ENCODE data around the gene MAP2.

The MAP2 gene

DNA sequence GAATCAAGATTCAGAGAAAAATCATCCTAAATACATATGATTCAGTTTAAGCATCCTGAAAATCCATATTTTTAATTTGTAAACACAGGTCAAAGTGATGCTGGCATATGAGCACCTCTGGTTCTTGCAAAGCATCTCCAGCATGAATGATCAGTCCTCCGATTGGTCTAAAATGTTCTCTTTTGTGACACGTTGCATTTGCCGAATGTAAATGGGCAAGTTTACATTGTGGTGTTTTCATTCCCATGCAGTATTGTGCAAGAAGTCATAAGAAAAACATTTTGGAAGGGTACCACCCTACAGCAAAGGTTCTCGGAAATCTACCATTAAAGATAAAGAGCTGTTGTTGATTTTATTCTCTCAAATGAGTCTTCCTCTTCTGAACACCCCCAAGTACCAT, 239.8 kb downstream of the MAP2 start:
- DNase-seq = no peak

DNA sequence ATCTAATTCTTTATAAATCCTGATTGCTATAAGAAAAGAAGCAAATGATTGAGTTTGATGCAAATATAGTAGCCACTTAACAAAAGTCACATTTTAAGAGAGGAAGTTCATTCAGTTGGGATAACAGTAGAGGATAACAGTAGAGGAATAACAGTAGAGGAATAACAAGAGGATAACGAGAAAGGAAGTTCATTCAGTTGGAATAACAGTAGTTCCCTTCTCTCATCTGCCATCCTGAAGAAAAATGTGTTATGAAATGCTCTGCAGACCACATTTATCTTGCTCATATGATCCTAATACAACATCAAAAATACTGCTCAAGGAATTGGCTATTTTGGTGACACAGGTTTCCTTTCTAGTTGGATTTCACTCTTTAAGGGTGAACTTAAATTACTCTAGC, 242.4 kb downstream of the MAP2 start:
- no peak for DNase-seq

DNA sequence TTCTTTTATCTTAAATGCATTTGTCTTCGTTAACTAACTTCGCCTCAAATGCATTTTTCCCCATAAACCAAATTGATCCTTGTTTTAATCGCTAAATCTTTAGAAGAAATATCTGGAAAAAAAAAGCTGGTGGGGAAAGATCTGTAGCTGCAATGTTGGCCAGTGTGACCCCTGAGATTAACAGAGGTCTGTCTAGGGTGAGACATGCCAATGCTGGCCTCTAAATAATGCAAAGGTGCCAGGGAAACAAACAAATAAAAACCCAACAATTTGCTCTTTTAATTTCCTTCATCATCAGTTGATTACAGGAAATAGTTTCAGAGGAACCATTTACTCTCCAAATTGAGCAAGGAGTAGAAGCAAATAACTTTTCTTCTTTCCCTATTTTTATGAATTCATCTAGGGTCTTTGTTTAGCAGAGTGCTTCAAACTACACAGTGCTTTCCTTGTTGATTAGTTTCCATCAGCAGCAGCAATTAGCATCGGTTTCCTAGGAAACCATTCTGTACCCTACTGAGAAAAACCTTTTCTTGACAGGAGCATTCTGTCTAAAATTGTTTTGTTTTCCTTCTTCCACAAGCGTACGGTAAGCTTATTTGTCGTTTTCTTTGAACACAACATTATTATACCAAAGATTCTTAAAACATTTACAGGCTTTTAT, 247.3 kb downstream of the MAP2 start:
- DNase-seq = no peak

DNA sequence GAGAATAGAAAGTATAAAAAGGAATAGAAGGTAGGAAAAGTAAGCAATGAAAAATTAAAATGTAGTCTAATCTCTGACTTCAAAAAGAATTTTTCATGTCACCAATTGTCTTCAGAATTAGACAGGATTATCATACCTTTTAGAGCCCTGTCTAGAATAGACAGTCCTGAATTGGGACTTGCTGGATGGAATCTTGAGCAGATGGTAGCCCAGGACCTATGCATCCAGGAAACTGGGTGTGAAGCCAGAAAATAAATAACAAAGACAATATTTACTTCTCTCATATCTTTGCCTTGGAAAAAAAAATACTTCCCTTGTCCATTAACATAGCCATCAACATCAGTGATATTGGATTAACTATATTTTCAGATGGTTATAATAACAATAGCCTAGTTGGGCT, 250.0 kb downstream of the MAP2 start:
- DNase-seq = no peak

DNA sequence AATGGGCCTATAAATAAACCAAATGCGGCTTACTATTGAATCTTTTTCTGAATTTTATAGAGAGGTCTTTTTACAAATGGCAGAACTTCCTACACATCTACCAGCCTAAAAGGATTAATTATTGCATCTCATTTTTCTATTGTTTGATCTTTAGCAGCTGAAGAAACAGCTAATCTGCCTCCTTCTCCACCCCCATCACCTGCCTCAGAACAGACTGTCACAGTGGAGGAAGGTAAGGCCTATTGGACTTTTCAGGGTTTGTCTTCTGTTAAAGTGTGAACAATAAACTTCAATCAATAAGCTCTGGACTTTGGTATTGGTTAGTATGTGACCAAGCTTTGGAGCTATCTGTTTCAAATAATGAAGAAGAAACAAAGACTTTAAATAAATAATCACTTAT, 256.7 kb downstream of the MAP2 start:
- DNase-seq = no peak

DNA sequence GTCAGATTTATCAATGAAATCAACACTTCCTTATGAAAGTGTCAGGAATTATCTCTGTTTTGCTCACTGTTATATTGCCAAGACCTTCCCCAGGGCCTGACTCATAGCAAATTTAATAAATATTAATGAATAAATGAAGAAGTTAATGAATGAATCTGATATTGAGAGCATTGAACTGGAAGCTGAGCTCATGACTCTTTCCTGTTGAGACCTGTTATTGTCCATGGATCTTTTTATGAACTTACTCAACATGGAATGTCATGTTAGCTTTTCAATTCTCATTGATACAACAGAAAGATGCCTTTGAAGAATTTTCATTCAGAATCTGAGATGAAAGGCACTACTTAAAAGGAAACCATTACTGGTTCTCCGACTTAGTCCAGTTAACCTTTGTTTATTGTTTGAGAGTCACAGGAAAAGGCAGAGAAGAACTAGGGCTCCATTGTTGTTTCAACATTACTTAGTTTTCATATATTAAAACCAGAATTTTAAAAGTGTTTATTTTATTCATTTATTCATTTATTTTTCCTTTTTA, 257.4 kb downstream of the MAP2 start:
- no peak for DNase-seq

DNA sequence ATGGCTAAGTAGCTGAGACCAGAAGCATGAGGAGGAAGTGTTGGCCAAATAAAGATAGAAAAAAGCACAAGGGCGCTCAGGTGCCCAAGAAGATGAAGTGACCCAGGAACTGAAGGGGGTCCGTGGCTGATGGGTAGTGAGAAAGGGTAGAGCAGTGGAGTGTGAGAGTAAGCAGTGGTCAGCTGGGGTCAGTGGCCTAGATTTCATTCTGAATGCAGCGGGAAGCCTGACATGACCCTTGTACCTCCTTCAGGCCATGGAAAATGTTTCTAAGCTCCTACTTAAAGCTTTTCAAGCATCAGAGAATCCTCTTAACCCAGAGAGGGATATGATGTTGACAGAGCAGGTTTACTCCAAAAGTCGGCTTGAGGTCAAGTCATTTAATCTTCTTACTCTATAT, 258.8 kb downstream of the MAP2 start:
- DNase-seq = no peak

DNA sequence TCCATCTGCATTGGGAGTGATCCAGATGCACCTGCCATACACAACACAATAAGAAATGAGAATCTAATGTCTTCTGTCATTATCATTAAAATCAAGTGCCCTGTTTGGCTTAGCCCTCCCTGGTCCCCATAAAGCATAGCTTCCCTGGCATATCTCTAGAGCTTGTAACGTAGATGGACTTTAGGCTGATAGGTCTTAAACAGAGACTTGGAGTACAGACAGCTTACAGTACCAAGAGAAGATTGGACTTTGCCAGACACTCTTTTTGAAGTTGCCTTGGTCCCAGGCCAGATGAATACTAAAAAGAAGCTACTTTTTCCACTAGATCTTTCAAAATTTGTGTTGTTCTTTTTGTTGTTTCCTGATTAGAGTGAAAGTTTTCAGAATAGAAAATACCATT, 261.5 kb downstream of the MAP2 start:
- DNase-seq = no peak

DNA sequence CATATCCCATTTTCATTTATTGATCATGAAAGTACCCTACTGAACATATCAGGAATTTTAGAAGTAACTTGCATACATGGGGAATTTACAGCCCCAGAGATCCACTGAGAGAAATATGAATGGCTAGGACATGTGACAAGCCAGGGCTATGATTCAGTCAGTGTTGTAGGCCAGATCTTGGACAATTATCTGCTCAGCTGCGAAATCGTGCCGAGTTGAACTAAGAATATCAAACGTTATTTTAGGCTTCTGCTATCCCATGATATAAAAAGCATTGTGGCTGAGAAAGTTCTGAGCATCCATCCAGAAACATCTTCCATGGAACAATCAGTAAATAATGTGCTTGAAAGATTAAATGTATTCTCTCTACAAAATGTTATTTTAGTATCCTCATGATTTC, 262.1 kb downstream of the MAP2 start:
- DNase-seq = no peak

DNA sequence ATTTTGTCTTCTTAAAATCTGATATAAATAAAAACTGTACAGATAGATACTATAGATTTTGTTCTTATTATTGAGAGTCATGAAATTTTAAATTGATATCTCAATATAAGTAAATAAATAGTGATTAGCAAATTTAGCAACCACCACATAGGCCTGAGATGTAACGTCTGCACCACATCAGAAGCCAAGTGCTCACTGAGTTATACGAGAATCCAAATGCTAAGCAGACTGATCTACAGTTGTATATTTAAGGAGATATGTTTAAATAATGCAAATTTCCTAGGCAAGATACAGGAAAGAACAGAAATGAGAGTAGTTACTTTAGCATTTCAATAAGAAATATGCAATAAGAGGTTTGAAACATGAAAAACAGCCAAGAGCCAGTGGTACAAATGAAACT, 262.6 kb downstream of the MAP2 start:
- no peak for DNase-seq

DNA sequence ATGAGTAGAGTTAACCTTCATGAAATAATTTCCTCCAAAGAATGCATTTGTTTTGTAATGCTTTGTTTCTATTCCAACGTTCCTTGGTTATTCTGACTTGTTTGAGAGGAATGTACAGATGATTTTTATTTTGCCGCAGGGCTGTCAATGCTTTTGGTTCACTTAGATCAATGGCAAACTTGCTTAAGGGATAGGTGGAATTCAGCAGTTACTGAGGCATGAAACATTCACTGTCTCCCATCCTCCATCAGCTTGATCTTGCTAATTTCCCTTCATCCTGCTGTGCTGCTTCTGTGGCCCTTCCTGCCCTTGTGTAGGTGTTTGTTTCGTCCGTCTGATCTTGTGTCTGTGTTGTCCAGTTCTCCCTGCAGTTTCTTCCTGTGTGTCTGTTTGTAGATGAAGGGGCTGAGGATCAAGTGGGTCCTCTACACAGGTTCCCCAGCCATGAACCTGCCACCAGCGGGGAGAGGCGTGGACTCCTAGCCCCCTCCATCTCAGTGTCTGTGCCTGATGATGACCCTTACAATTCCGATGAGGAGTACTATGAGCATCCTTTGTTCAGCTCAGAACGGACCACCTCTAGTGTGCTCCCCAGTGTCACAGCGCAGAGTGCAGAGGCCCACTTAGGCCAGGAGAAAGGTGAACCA, 263.6 kb downstream of the MAP2 start:
- no peak for DNase-seq

DNA sequence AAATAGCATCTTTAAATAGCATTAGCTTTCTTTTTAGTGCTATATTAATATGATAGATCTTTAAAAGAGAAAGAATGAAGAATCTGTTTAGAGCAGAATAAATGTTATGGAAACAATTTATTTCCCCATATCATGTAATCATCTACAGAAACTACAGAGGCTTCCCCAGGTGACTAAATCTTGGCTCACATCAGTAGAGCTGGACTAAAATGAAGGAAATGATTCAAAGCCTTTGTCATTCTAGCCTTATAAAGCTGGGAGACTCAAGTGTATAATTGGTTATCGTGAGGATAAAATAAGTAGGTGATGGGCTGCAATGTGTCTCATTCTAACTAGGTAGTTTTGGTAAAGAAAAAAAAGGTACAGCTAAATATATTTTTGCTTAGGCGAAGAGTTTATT, 264.5 kb downstream of the MAP2 start:
- no peak for DNase-seq

DNA sequence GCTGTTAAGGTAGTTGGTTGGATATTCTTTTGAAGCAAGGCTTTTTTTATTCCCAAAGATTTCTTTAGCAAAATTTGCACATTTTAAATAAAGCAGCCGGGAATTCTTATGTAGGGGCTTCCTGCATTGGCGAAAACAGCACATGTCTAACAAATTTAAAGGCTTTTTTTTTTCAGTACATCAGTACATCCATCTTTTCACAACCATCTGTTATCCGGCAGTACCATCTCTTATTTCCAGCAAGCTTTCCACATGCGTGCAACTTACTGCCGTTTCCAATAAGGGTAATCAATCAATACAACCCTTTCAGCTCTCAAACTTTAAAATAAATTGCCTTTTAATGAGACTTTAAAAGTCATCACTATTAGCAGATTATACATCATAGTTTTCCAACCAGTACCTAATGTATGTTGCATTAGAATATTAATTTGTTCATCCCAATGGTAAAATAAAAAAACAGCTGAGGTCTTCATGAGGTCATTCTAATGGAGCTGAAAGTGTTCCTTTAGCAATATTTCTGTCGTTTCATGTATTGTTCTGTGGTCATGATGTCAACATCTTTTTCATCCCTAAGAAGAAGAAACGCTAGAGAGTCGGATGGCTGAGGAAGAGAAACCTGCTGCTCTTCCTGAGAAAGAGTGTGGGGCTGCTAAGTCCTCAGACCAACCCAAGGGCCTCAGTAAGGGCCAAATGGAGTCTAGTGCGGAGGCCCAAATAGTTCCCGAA, 266.3 kb downstream of the MAP2 start:
- no peak for DNase-seq

DNA sequence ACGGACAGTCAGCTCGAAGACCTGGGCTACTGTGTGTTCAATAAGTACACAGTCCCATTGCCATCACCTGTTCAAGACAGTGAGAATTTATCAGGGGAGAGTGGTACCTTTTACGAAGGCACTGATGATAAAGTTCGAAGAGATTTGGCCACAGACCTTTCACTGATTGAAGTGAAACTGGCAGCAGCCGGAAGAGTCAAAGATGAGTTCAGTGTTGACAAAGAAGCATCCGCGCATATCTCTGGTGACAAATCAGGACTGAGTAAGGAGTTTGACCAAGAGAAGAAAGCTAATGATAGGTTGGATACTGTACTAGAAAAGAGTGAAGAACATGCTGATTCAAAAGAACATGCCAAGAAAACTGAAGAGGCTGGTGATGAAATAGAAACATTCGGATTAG, 270.9 kb downstream of the MAP2 start:
- DNase-seq = no peak

DNA sequence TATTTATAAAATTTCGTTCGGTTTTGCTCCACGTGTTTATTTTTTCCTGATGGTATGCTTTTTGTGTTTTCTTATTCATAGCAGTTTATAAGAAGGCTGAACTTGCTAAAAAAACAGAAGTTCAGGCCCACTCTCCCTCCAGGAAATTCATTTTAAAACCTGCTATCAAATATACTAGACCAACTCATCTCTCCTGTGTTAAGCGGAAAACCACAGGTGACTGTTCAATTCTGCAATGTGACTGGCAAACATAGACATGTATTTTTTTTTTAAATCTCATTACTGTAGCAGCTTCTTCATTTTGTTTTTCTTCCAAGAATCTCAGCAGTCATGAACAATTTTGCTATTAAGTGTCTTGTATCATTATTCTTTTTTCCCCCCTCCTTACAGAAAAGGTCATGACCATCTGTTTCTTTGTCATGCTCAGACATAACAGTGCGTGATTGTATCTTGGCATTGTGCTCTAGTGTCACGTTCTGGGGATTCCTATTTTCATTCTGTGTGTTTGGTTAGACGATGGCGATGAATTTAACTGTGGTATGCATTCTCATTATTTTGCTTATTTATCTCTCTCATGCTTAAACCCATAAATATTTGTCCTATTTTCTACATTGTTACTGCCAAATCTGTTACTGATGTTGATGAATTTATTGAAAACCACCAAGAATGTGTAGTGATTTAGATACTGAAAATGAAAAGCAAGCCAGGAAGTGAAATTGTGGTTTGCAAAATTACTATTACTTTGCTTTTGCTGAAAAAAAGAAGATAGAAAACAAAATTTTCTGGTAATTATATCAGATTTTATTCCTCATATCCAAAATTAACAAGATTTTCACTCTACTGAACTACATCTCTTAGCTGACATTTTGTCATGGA, 273.2 kb downstream of the MAP2 start:
- no peak for DNase-seq

DNA sequence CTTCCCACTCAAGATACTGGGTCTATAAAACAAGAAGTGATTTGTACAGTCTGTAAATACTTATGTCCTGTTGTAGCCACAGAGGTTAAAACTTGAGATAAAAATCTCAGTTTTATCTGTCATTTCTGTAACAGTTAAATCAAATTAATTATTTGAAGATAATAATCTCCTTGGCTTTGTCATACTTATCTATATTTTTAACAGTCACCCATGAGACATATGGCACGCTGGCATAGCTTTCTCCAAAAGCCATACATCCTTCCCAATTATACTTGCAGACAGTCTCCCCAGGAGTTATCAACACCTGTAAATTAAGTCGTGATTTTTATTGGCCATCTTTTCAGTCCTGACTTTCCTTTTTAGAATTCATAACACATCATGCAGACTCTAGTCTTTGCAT, 278.9 kb downstream of the MAP2 start:
- no peak for DNase-seq

DNA sequence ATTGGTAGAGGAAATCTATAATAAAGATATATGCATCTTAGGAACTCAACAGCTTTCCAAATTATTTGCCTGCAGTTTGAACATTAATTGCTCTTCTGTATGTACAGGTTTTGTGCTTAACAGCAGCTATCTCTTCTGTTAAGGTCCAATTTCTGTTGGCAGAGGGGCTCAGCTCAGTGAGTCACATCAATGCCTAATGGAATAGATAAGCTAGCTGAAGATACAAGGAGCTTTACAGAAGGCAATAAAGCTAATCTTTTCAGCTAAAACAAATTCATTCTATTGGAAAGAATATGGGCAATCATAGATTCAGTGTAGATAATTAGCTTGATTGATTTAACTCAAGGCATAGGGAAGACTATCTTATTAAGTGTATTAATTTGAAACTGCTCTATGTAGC, 289.4 kb downstream of the MAP2 start:
- no peak for DNase-seq

DNA sequence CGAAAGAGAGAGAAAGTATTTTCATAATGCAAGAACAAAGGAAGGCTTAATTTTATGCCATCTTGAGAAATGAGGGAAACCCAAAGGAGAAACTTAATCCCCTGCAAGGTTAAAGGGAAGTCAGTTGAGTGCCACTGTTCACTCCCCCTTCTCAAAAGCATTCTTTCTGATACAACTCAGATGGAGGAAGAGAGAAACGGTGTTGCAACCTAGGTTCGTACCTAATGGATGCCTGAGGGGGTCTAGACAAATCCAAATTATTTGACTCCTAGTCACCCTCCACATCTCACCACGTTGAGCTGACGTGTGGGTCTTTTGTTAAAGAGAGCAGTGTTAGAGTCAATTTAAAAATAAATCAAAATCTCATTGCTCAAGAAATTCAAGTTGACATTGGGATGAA, 295.2 kb downstream of the MAP2 start:
- no peak for DNase-seq

DNA sequence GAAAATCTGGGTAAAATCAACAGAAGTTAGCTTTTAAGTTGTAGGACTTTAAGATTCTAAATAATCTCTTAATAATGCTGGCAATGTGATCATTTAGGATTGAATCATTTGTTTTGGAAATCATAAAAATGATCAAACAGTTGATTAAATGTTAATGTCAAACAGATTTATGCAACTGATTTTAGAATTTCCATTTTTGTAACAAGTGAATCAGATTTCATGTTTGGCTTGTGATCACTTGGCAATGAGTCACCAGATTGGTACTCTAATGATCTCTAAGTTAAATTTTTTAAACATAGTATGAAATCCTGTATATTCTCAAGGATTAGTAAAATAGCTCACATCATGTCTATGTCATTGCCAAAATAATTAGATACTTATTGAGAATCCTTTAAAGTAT, 297.6 kb downstream of the MAP2 start:
- DNase-seq = no peak

DNA sequence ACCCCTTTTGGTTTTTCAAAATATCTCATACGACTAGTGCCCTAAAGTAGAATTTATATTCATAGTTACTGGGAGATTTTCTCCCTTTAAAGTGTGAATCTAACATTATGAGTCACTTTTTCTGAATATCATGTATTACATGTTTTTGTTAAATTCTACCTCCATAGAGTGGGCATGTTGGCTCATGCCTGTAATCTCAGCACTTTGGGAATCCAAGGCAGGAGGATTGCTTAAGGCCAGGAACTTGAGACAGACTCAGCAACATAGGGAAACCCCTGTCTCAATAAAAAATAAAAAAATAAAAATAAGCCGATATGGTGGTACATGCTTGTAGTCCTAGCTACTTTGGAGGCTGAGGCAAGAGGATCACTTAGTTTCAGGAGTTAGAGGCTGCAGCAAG, 302.5 kb downstream of the MAP2 start:
- DNase-seq = no peak

DNA sequence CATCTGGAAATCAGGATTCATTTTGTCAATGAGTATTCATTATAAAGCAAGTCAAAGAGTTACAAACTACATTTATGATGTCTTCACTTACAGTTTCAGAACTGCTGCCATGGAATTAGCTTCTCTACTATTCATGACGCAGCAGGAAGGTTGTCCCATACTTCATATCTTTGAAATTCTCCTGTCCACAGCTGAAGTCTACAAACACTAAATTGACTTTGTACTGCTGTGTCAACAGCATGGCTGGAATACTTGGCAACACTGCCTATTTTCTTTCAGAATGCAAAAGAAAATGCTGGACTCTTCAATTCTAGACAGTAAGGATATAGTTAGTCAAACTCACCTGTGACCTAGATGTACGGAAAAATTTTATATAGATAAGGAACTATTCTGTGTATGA, 303.2 kb downstream of the MAP2 start:
- no peak for DNase-seq

DNA sequence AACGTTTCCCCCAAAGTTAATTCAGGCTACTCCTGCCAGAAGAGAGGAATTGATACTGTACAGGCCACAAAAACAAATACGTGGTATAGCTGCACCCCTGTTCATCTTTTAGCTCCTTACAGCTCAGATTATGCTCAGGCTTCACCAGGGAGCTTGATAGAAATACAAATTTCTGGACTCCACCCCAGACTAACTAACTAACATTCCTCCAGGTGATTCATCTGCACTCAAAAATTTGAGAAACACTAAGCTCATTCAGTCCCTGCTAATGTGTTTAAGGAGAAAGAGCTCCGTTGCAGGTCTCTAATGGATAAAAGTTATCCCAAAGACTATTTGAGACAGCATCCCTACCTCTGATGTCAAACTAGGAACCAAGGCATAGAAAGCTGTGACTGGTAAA, 311.0 kb downstream of the MAP2 start:
- DNase-seq = no peak

DNA sequence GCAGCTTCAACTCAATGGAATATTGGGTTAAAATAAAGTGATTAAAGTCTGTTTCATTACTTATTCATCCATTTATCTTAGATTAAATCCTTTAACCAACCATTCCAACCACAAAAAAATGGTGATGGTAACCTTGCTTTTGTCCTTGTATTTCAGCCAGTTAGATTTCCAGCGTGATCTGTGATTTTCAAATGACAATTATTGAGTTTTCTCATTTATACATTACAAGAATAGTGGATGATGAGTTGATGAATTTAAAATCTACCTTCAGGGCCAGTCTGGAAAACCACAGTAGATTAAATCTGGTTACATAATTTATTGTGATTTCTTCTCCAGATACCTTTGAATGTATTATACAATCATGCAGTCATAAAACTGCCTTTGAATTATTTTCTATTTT, 318.1 kb downstream of the MAP2 start:
- no peak for DNase-seq
